Gastrocnemius medialis (tissue), 4 donors: ENCODE data around the gene HPCAL1.

Experiments
- CTCF ChIP-seq, 5 experiments: fragments of 450-650 bp in 3 of 5; fragments of 200-600 bp in 2 of 5; sonication (generic) in 2 of 5; IDR thresholded peaks in 4 of 5; conservative IDR thresholded peaks in 1 of 5; 1 replicate in 4 of 5; 2 replicates in 1 of 5; pipeline ENCODE4 v1.5.1; 2016 to 2019; ENCODE audit warnings: antibody characterized with exemption in 5 of 5, mild to moderate bottlenecking in 3 of 5, moderate library complexity in 3 of 5
- POLR2A ChIP-seq, 2 donors: fragments of 450-650 bp; IDR thresholded peaks; one replicate each; pipeline ENCODE4 v1.6.1; 2017; ENCODE audit warnings: antibody characterized with exemption in 2 of 2, mild to moderate bottlenecking in 2 of 2, moderate library complexity in 2 of 2

- TF ChIP-seq CTCF (IDR thresholded peaks at IDR 0.05 in 4 of 5, conservative IDR thresholded peaks at IDR 0.05 in 1 of 5) = no peak
- no peak for TF ChIP-seq POLR2A (IDR thresholded peaks at IDR 0.05)
These were observed 23.8 kb upstream of the HPCAL1 start for GRCh38 chr2:10278763-10279471.
